Activated CD8-positive, alpha-beta T cell treated with anti-CD3 and anti-CD28 coated beads for 36 hours (primary cell): Measurements from ENCODE around the gene CHODL. TPM values are rescaled to one million over a fixed set of nuclear protein-coding genes. Genes with fewer than 3 reads are reported as not detected.

ENCODE experiments used
- ATAC-seq: fragments of 200-7000 bp; cut with Tn5 transposase; one replicate; pipeline ENCODE4 v1.10.0; 2021; ENCODE audit warnings: mild to moderate bottlenecking, moderate library complexity
- CTCF ChIA-PET: fragments of 350-600 bp; sonication (Branson Sonifier 250); formaldehyde crosslinking; loops from one replicate; lab custom pipeline; 2021; ENCODE audit warnings: antibody characterized with exemption; lab: Charles Lee
- POLR2A ChIA-PET: fragments of 350-600 bp; sonication (Branson Sonifier 250); formaldehyde crosslinking; loops from one replicate; lab custom pipeline; 2021; ENCODE audit warnings: antibody characterized with exemption; lab: Charles Lee
- DNase-seq: peaks from one replicate; pipeline ENCODE4 v3.0.0-alpha.2; 2020
- H3K27ac Mint-ChIP-seq: one replicate; pipeline ENCODE4 v1.8.0; 2021; ENCODE audit warnings: mild to moderate bottlenecking, mixed read lengths
- H3K27me3 Mint-ChIP-seq: one replicate; pipeline ENCODE4 v1.8.0; 2021; ENCODE audit warnings: mixed read lengths
- H3K36me3 Mint-ChIP-seq: one replicate; pipeline ENCODE4 v1.8.0; 2021; ENCODE audit warnings: low read depth, mixed read lengths
- H3K4me1 Mint-ChIP-seq: one replicate; pipeline ENCODE4 v1.8.0; 2021; ENCODE audit warnings: low read depth, mixed read lengths
- H3K4me3 Mint-ChIP-seq: one replicate; pipeline ENCODE4 v1.8.0; 2021; ENCODE audit warnings: mild to moderate bottlenecking, moderate library complexity, mixed read lengths
- H3K9me3 Mint-ChIP-seq: one replicate; pipeline ENCODE4 v1.8.0; 2021; ENCODE audit warnings: mixed read lengths
- intact Hi-C: fragments of 100-400 bp; cut with micrococcal nuclease; formaldehyde crosslinking; loops from one replicate; pipeline ENCODE4 v1.10.0; 2022
- total RNA-seq, 2 experiments: library from RNA; stranded (reverse); gene quantifications; one replicate each; pipeline ENCODE4 v1.2.3, GENCODE V29; 2021
- TF ChIP-seq, protein P1 (sequence below): fragments of 200-600 bp; IDR thresholded peaks from one replicate; pipeline ENCODE4 v1.8.0; 2022; ENCODE audit warnings: antibody characterized with exemption, mild to moderate bottlenecking

Gene CHODL
- total RNA-seq, 2 experiments from 2014 or later: not detected

DNA sequence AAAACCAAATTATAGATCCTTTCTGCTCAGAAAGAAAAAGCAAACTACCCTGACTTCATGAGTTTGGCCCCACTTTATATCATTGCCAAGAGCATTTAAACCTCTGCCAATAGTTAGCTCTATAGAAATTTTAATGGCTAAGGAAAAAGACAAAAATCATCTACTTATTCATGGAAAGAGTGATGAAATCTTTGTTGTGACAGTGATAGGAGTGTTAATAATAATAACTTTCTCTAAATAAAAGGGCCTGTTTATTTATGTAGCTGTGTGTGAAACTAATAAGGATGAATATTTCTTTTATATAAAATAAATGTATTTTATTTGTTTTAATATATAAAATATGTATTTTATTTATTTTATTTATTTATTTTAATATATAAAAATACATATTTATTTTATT lies 6.4 kb downstream of the CHODL start:
- CTCF ChIA-PET: no interaction called here
- intact Hi-C loops: no loop called here
- peaks cover 3% of the 10 kb centered on the region for H3K27me3 Mint-ChIP-seq
- ATAC-seq (no peak), DNase-seq (no peak)
- no peak overlapping the region for H3K27ac Mint-ChIP-seq
- no peaks in the 10 kb centered on the region for H3K36me3 Mint-ChIP-seq
- POLR2A ChIA-PET: no interaction called here
- H3K9me3 Mint-ChIP-seq: peaks cover 1% of the 10 kb centered on the region
- no peaks in the 10 kb centered on the region for H3K4me1 Mint-ChIP-seq
- H3K4me3 Mint-ChIP-seq: no peak overlapping the region
- TF ChIP-seq, protein P1, sequence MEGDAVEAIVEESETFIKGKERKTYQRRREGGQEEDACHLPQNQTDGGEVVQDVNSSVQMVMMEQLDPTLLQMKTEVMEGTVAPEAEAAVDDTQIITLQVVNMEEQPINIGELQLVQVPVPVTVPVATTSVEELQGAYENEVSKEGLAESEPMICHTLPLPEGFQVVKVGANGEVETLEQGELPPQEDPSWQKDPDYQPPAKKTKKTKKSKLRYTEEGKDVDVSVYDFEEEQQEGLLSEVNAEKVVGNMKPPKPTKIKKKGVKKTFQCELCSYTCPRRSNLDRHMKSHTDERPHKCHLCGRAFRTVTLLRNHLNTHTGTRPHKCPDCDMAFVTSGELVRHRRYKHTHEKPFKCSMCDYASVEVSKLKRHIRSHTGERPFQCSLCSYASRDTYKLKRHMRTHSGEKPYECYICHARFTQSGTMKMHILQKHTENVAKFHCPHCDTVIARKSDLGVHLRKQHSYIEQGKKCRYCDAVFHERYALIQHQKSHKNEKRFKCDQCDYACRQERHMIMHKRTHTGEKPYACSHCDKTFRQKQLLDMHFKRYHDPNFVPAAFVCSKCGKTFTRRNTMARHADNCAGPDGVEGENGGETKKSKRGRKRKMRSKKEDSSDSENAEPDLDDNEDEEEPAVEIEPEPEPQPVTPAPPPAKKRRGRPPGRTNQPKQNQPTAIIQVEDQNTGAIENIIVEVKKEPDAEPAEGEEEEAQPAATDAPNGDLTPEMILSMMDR: no peak

DNA sequence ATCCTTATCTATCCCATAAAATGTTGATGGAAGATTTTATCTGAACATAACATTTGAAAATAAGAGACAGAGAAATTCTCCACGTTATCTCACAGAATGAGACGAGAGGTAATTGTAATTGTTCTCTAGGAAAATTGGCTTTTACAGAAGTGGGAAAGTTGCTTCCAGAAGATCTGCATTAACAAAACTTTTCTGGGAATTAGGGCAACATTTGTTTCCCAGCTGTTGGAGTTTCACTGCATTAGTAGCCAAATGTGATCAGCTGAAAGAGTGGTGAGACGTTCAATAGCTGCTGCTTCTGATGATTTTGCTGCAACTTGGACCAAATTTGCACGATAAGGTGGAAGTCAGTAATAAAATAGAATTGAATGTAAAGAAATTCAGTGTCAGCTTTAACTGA lies 7.6 kb downstream of the CHODL start:
- H3K4me1 Mint-ChIP-seq: no peaks in the 10 kb centered on the region
- H3K36me3 Mint-ChIP-seq: no peaks in the 10 kb centered on the region
- POLR2A ChIA-PET: no interaction called here
- no peak for DNase-seq
- H3K4me3 Mint-ChIP-seq: no peak overlapping the region
- H3K27me3 Mint-ChIP-seq: no peaks in the 10 kb centered on the region
- H3K9me3 Mint-ChIP-seq: no peaks in the 10 kb centered on the region
- intact Hi-C loops: no loop called here
- CTCF ChIA-PET: interaction anchor here (1.6 kb wide), 1 partner anchor 9 kb away, joined by 3 read pairs; no protein-coding TSS in a partner anchor
- TF ChIP-seq, protein P1: no peak
- H3K27ac Mint-ChIP-seq: no peak overlapping the region
- ATAC-seq: no peak

DNA sequence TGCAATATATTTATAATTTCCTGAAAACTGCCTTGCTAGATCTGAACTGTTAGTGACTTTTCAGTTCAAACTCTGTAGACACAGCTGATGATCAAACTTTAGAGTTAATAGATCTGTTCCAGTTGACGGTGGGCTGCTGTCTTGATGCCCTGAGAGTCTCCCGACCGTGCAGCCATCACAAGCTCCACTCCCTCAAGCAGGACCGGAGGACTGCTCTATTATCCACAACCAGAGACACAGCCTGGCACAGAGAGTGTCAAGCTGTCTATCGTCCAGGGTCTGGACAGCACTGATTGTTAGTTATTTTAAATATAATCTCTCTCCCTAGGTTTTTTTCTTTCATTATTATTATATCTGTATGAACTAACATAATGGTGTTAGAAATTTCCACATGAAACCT lies 8.0 kb downstream of the CHODL start:
- ChIA-PET CTCF (interaction anchor here (1.6 kb wide), 1 partner anchor 9 kb away, joined by 3 read pairs; no protein-coding TSS in a partner anchor), POLR2A (no interaction called here)
- intact Hi-C loops: no loop called here
- Mint-ChIP-seq H3K27ac (no peak overlapping the region), H3K9me3 (no peaks in the 10 kb centered on the region), H3K27me3 (no peaks in the 10 kb centered on the region), H3K4me1 (no peaks in the 10 kb centered on the region), H3K36me3 (no peaks in the 10 kb centered on the region), H3K4me3 (no peak overlapping the region)
- DNase-seq (no peak), ATAC-seq (no peak)
- TF ChIP-seq, protein P1: no peak

DNA sequence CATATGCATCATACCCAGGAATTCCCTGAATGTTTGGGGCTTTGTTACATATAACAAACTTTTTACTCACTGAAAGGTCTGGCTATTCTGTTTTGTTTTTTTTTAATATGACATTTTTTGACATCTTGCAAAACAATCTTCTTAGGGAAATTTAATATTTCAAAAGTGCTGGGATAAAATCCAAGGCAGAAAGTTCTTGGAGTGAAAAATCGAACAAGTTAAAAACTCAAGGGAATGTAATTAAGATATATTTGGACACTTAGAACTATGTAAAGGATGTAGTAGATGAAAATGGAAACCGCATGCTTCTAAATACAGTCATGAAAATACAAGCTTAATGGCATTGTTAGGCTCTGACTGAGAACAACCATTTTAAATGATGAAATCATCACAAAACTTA lies 8.6 kb downstream of the CHODL start:
- no peak for DNase-seq
- H3K4me3 Mint-ChIP-seq: no peak overlapping the region
- H3K4me1 Mint-ChIP-seq: no peaks in the 10 kb centered on the region
- no peak overlapping the region for H3K27ac Mint-ChIP-seq
- H3K27me3 Mint-ChIP-seq: no peaks in the 10 kb centered on the region
- no peaks in the 10 kb centered on the region for H3K9me3 Mint-ChIP-seq
- ChIA-PET CTCF (no interaction called here), POLR2A (no interaction called here)
- H3K36me3 Mint-ChIP-seq: no peaks in the 10 kb centered on the region
- TF ChIP-seq, protein P1: no peak
- no peak for ATAC-seq
- intact Hi-C loops: no loop called here

DNA sequence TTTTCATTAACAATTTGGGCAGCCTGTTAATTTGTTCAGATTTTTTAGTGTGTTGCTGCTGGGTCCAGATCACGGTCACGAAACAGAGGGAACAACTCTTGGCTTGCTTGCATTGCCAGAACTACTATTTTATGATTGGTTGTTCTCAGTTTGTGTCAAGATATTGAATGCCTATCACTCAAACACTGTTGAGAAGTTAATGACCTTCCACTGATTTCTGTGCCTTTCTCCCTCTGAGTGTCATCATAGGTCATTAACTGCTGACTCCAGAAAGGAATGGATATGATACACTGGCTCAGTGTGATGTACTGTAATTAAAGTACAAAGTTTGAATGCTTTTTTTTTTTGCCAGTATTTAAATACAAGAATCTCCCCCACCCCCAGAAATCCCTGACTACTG lies 9.2 kb downstream of the CHODL start:
- intact Hi-C loops: no loop called here
- POLR2A ChIA-PET: no interaction called here
- H3K27ac Mint-ChIP-seq: no peak overlapping the region

More for the DNA sequence above, 9.2 kb downstream of the CHODL start:
- H3K27me3 Mint-ChIP-seq: no peaks in the 10 kb centered on the region
- H3K36me3 Mint-ChIP-seq: no peaks in the 10 kb centered on the region
- ATAC-seq (no peak), DNase-seq (no peak)
- H3K4me3 Mint-ChIP-seq: no peak overlapping the region
- H3K4me1 Mint-ChIP-seq: no peaks in the 10 kb centered on the region
- CTCF ChIA-PET: no interaction called here
- TF ChIP-seq, protein P1: no peak
- H3K9me3 Mint-ChIP-seq: no peaks in the 10 kb centered on the region
